ENCODE measurements around the gene ARHGEF39.

Gene ARHGEF39

GRCh38 chr9:35658137-35658967, 6.6 kb downstream of the ARHGEF39 start, which contains the start of gene CCDC107:
Gene CCDC107, plus strand, starts transcription at chr9:35658292. Its CDS starts 88 bp downstream, at chr9:35658380.
- Histone ChIP-seq H3K27ac (ENCODE audit: low read length, poor library complexity, severe bottlenecking) (peak within 1 kb of the TSS; percentile 97), H3K36me3 (ENCODE audit: control insufficient read depth in 1 of 2, insufficient read depth in 2 of 2, low read depth in 1 of 2, low read length in 2 of 2) (peaks cover 18 to 33% of the 10 kb centered on the region in 2 experiments), H3K9me3 (ENCODE audit: control insufficient read depth, low read length) (no peaks in the 10 kb centered on the region), H2BK5ac (ENCODE audit: low read depth, low read length, poor library complexity, severe bottlenecking) (peak within 1 kb of the TSS; percentile 69), H4K91ac (ENCODE audit: low read length) (peak within 1 kb of the TSS; percentile 95), H3K4me3 (ENCODE audit: insufficient read depth in 1 of 2, low read depth in 1 of 2, low read length in 2 of 2) (peak within 1 kb of the TSS; percentile 95 to 96), H3K9ac (ENCODE audit: low read length) (peak within 1 kb of the TSS; percentile 98), H2BK12ac (ENCODE audit: low read length in 2 of 2) (peak within 1 kb of the TSS; percentile 38 to 93), H3K27me3 (ENCODE audit: control insufficient read depth in 1 of 2, insufficient read depth in 1 of 2, low read length in 2 of 2) (no peaks in the 10 kb centered on the region), H2BK15ac (ENCODE audit: low read depth, poor library complexity, severe bottlenecking) (peak within 1 kb of the TSS; percentile 89), H3K4me2 (ENCODE audit: low read length, poor library complexity, severe bottlenecking) (peak within 1 kb of the TSS; percentile 78), H2AFZ (ENCODE audit: low read depth, low read length) (peak within 1 kb of the TSS; percentile 92), H3K23ac (ENCODE audit: low read length in 2 of 2) (peak within 1 kb of the TSS in 1 of 2 experiments; percentile 94), H3K14ac (ENCODE audit: low read length in 2 of 2) (peak within 1 kb of the TSS in 1 of 2 experiments; percentile 97), H3K18ac (ENCODE audit: low read depth in 1 of 2, low read length in 2 of 2) (peak within 1 kb of the TSS; percentile 89 to 94), H3K79me1 (replicated peaks; ENCODE audit: low read length, poor library complexity, severe bottlenecking) (peaks cover 14% of the 10 kb centered on the region), H3K4ac (ENCODE audit: low read depth in 1 of 2, low read length in 2 of 2) (peak within 1 kb of the TSS; percentile 89 to 97), H3K4me1 (ENCODE audit: control insufficient read depth, insufficient read depth, low read depth, low read length) (peaks cover 10% of the 10 kb centered on the region), H4K8ac (ENCODE audit: low read length) (peak within 1 kb of the TSS; percentile 95), H2AK5ac (ENCODE audit: low read length, severe bottlenecking) (no peak within 1 kb of the TSS), H2BK120ac (ENCODE audit: low read depth, low read length) (peak within 1 kb of the TSS; percentile 76)
- WGBS, result under 1% methylated on average over 54 of the region's 67 CpGs
- DNase-seq, result peak; percentile 86

DNA sequence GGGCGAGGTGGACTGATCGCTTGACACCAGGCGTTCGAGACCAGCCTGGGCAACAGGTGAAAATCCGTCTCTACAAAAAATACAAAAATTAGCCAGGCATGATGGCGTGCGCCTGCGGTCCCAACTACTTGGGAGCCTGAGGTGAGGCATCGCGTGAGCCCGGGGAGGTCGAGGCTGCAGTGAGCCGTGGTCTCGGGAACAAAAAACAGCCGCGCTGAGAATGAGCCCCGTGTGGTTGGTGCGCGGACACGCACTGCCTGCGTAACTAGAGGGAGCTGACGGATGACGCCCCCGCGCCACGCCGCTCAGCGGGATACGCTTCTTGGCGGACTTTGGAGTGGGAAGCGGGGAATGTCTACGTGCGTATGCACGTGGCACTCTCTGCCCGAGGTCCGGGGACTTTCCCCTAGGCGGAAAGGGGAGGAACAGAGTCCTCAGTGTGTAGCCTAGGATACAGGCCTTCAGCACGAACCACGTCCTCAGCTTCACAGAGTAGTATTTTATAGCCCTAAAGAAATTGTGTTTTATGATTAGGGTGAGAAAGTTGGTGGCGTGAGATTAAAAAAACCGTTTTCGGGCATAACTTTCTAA, 7.4 kb downstream of the ARHGEF39 start, which contains the start of gene RMRP:
TSS of gene RMRP (minus strand) at position 474 of the 591 bp plus-strand sequence.
- Histone ChIP-seq H2BK12ac (ENCODE audit: low read length in 2 of 2) (peak within 1 kb of the TSS; percentile 38 to 93), H2BK5ac (ENCODE audit: low read depth, low read length, poor library complexity, severe bottlenecking) (peak within 1 kb of the TSS; percentile 69), H3K9me3 (ENCODE audit: control insufficient read depth, low read length) (no peaks in the 10 kb centered on the region), H2AK5ac (ENCODE audit: low read length, severe bottlenecking) (no peak within 1 kb of the TSS), H3K14ac (ENCODE audit: low read length in 2 of 2) (peak within 1 kb of the TSS in 1 of 2 experiments; percentile 97), H3K27ac (ENCODE audit: low read length, poor library complexity, severe bottlenecking) (peak within 1 kb of the TSS; percentile 97), H3K4me1 (ENCODE audit: control insufficient read depth, insufficient read depth, low read depth, low read length) (peaks cover 10% of the 10 kb centered on the region), H3K36me3 (ENCODE audit: control insufficient read depth in 1 of 2, insufficient read depth in 2 of 2, low read depth in 1 of 2, low read length in 2 of 2) (peaks cover 18 to 31% of the 10 kb centered on the region in 2 experiments), H3K4me2 (ENCODE audit: low read length, poor library complexity, severe bottlenecking) (peak within 1 kb of the TSS; percentile 78), H2AFZ (ENCODE audit: low read depth, low read length) (peak within 1 kb of the TSS; percentile 92), H3K79me1 (replicated peaks; ENCODE audit: low read length, poor library complexity, severe bottlenecking) (peaks cover 11% of the 10 kb centered on the region), H3K27me3 (ENCODE audit: control insufficient read depth in 1 of 2, insufficient read depth in 1 of 2, low read length in 2 of 2) (no peaks in the 10 kb centered on the region), H3K23ac (ENCODE audit: low read length in 2 of 2) (peak within 1 kb of the TSS in 1 of 2 experiments; percentile 94), H2BK15ac (ENCODE audit: low read depth, poor library complexity, severe bottlenecking) (peak within 1 kb of the TSS; percentile 89), H3K18ac (ENCODE audit: low read depth in 1 of 2, low read length in 2 of 2) (peak within 1 kb of the TSS; percentile 89 to 94), H3K9ac (ENCODE audit: low read length) (peak within 1 kb of the TSS; percentile 98), H3K4me3 (ENCODE audit: insufficient read depth in 1 of 2, low read depth in 1 of 2, low read length in 2 of 2) (peak within 1 kb of the TSS; percentile 95 to 96), H4K8ac (ENCODE audit: low read length) (peak within 1 kb of the TSS; percentile 95), H3K4ac (ENCODE audit: low read depth in 1 of 2, low read length in 2 of 2) (peak within 1 kb of the TSS; percentile 89 to 97), H2BK120ac (ENCODE audit: low read depth, low read length) (peak within 1 kb of the TSS; percentile 76), H4K91ac (ENCODE audit: low read length) (peak within 1 kb of the TSS; percentile 95)
- peak; percentile 100 for DNase-seq
- WGBS, result under 1% methylated on average over 36 of the region's 42 CpGs

DNA sequence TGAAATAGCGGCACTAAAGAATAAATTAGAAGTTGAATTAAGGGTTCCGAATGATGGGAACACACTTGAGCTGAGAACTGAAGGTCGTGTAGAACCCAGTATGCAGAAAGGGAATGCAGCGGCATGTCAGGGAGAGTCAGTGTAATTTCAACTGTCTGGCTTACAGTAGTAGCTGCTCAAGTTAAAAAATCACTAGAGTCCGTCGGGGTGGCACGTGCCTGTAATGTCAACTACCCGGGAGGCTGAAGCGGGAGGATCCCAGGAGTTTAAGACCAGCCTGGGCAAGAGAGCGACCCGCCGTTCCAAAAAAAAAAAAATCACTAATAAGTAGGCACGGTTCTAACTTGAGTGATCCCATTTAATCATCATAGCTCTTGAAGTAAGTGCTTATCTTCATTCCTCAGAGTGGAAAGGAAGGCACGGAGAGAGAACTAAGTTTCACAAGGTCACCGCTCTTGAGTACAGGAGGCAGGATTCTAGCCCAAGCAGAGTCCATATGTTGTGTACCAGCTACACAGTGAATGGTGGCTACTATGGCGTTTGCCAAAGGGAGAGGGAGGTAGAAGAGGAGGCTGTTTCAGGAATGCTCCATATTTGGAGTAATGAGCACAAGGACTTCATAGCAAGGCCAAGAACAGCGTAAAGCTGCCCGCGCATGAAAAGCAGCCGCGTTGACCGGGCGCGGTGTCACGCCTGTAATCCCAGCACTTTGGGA, 8.0 kb downstream of the ARHGEF39 start:
- H3K14ac ChIP-seq (ENCODE audit: low read length in 2 of 2), result no peak overlapping the region
- H3K27me3 ChIP-seq (ENCODE audit: control insufficient read depth in 1 of 2, insufficient read depth in 1 of 2, low read length in 2 of 2), result no peaks in the 10 kb centered on the region
- H2AK5ac ChIP-seq (ENCODE audit: low read length, severe bottlenecking), result no peak overlapping the region
- peaks cover 11% of the 10 kb centered on the region for H3K79me1 ChIP-seq (replicated peaks; ENCODE audit: low read length, poor library complexity, severe bottlenecking)
- no peak overlapping the region for H3K4ac ChIP-seq (ENCODE audit: low read depth in 1 of 2, low read length in 2 of 2)
- peak overlapping the region; percentile 76 for H2AFZ ChIP-seq (ENCODE audit: low read depth, low read length)
- no peak for DNase-seq
- peak overlapping the region; percentile 98 for H3K9ac ChIP-seq (ENCODE audit: low read length)
- H2BK5ac ChIP-seq (ENCODE audit: low read depth, low read length, poor library complexity, severe bottlenecking), result no peak overlapping the region
- H3K4me3 ChIP-seq (ENCODE audit: insufficient read depth in 1 of 2, low read depth in 1 of 2, low read length in 2 of 2), result peak overlapping the region; percentile 31 to 65
- H3K27ac ChIP-seq (ENCODE audit: low read length, poor library complexity, severe bottlenecking), result peak overlapping the region; percentile 59
- peaks cover 10% of the 10 kb centered on the region for H3K4me1 ChIP-seq (ENCODE audit: control insufficient read depth, insufficient read depth, low read depth, low read length)
- H2BK12ac ChIP-seq (ENCODE audit: low read length in 2 of 2), result peak overlapping the region in 1 of 2 experiments; percentile 56
- no peak overlapping the region for H3K23ac ChIP-seq (ENCODE audit: low read length in 2 of 2)
- H2BK15ac ChIP-seq (ENCODE audit: low read depth, poor library complexity, severe bottlenecking), result no peak overlapping the region
- H2BK120ac ChIP-seq (ENCODE audit: low read depth, low read length), result no peak overlapping the region
- H3K4me2 ChIP-seq (ENCODE audit: low read length, poor library complexity, severe bottlenecking), result peak overlapping the region; percentile 62
- 45% methylated on average over 22 of the region's 25 CpGs for WGBS
- peak overlapping the region; percentile 62 for H4K8ac ChIP-seq (ENCODE audit: low read length)
- no peaks in the 10 kb centered on the region for H3K9me3 ChIP-seq (ENCODE audit: control insufficient read depth, low read length)
- H3K36me3 ChIP-seq (ENCODE audit: control insufficient read depth in 1 of 2, insufficient read depth in 2 of 2, low read depth in 1 of 2, low read length in 2 of 2), result peaks cover 13 to 25% of the 10 kb centered on the region in 2 experiments
- peak overlapping the region in 1 of 2 experiments; percentile 54 for H3K18ac ChIP-seq (ENCODE audit: low read depth in 1 of 2, low read length in 2 of 2)
- H4K91ac ChIP-seq (ENCODE audit: low read length), result no peak overlapping the region

Data from mesenchymal stem cell (in vitro differentiated cells and primary cell).